Fibroblast of the aortic adventitia (primary cell): ENCODE results near the gene NOLC1. TPM values are rescaled to one million over a fixed set of nuclear protein-coding genes. Genes with fewer than 3 reads are reported as not detected.

Experiments used
- DNase-seq: peaks from one replicate; pipeline ENCODE4 v3.0.0-alpha.2; 2010; ENCODE audit warnings: low read depth
- H3K4me3 ChIP-seq: 2 replicates; pipeline ENCODE4 v1.5.1; 2011; ENCODE audit warnings: low read depth, mild to moderate bottlenecking, control low read depth, low read length, moderate library complexity
- CTCF ChIP-seq: IDR thresholded peaks from 2 replicates; pipeline ENCODE4 v1.5.1; 2011; ENCODE audit warnings: mild to moderate bottlenecking, low read length, control low read depth, inconsistent platforms; ENCODE audit not compliant: insufficient read depth
- total RNA-seq: library from RNA; depleted of rRNA; stranded (reverse); fragments of >200 nt; gene quantifications from 2 replicates; pipeline ENCODE4 v1.2.3, GENCODE V29; 2012; ENCODE audit warnings: low replicate concordance

NOLC1 gene
- total RNA-seq, 1 donor, result 45.3 TPM

GRCh38 chr10:102134416-102134815, 17.8 kb upstream of the NOLC1 start:
- no peak for TF ChIP-seq CTCF
- no peak for DNase-seq
- peak overlapping the region; percentile 95 for H3K4me3 ChIP-seq

GRCh38 chr10:102135956-102136526, 16.1 kb upstream of the NOLC1 start:
- no peak overlapping the region for H3K4me3 ChIP-seq
- DNase-seq, result no peak
- TF ChIP-seq CTCF, result no peak

- no peak for DNase-seq
- no peak for TF ChIP-seq CTCF
- no peak overlapping the region for H3K4me3 ChIP-seq
Observed at GRCh38 chr10:102139281-102140110, 12.7 kb upstream of the NOLC1 start.

- DNase-seq, result no peak
- no peak for TF ChIP-seq CTCF
- no peak overlapping the region for H3K4me3 ChIP-seq
Observed at GRCh38 chr10:102140218-102140617, 12.0 kb upstream of the NOLC1 start.

GRCh38 chr10:102140913-102141540, 11.2 kb upstream of the NOLC1 start:
- no peak for TF ChIP-seq CTCF
- DNase-seq, result no peak
- no peak overlapping the region for H3K4me3 ChIP-seq

GRCh38 chr10:102141583-102142107, 10.5 kb upstream of the NOLC1 start:
- no peak overlapping the region for H3K4me3 ChIP-seq
- DNase-seq, result no peak
- no peak for TF ChIP-seq CTCF
